ENCODE results near the gene ADIPOQ. TPM values are rescaled to one million over a fixed set of nuclear protein-coding genes. Genes with fewer than 3 reads are reported as not detected.

The ADIPOQ gene
- total and polyA plus RNA-seq, 7 donors: 0.54 to 53.5 (median 1.3) TPM; not detected in 1

GRCh38 chr3:186839874-186840641 is 2.5 kb upstream of the ADIPOQ start:
- TF ChIP-seq EP300 (IDR thresholded peaks at IDR 0.05): no peak
- TF ChIP-seq, protein P1, sequence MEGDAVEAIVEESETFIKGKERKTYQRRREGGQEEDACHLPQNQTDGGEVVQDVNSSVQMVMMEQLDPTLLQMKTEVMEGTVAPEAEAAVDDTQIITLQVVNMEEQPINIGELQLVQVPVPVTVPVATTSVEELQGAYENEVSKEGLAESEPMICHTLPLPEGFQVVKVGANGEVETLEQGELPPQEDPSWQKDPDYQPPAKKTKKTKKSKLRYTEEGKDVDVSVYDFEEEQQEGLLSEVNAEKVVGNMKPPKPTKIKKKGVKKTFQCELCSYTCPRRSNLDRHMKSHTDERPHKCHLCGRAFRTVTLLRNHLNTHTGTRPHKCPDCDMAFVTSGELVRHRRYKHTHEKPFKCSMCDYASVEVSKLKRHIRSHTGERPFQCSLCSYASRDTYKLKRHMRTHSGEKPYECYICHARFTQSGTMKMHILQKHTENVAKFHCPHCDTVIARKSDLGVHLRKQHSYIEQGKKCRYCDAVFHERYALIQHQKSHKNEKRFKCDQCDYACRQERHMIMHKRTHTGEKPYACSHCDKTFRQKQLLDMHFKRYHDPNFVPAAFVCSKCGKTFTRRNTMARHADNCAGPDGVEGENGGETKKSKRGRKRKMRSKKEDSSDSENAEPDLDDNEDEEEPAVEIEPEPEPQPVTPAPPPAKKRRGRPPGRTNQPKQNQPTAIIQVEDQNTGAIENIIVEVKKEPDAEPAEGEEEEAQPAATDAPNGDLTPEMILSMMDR (IDR thresholded peaks at IDR 0.05): no peak
- TF ChIP-seq POLR2AphosphoS5 (IDR thresholded peaks at IDR 0.05): no peak
- TF ChIP-seq POLR2A (IDR thresholded peaks at IDR 0.05): no peak
- DNase-seq: no peak
- intact Hi-C loops (cut with DNase I): no loop called here
- Histone ChIP-seq H3K36me3 (no peaks in the 10 kb centered on the region), H3K4me1 (no peaks in the 10 kb centered on the region), H3K27ac (no peak overlapping the region), H3K9me3 (no peaks in the 10 kb centered on the region), H3K4me3 (no peak overlapping the region), H3K27me3 (peaks cover 0 to 4% (median 0%) of the 10 kb centered on the region in 3 donors)
- 92 to 93% methylated on average over 17 of the region's 17 CpGs for WGBS, 2 donors

DNA sequence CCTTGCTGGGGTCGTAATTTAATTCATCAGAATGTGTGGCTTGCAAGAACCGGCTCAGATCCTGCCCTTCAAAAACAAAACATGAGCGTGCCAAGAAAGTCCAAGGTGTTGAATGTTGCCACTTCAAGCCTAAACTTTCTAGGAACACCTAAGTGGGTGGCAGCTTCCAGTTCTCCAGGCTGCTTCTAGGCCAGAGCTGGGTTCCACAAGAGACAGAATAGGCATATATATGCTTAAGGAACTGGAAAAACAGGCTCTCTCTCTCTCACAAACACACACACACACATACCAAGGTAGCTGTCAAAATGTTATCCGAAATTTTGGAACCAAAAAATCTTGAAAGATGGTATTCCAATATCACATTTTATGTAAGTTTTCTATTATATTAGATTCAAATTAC is 890 bp upstream of the ADIPOQ start:
- Histone ChIP-seq H3K4me1 (no peaks in the 10 kb centered on the region), H3K27ac (no peak overlapping the region), H3K9me3 (no peaks in the 10 kb centered on the region), H3K36me3 (no peaks in the 10 kb centered on the region), H3K27me3 (peaks cover 0 to 15% (median 0%) of the 10 kb centered on the region in 3 donors), H3K4me3 (no peak overlapping the region)
- TF ChIP-seq EP300 (IDR thresholded peaks at IDR 0.05): no peak
- TF ChIP-seq POLR2A (IDR thresholded peaks at IDR 0.05): no peak
- TF ChIP-seq POLR2AphosphoS5 (IDR thresholded peaks at IDR 0.05): no peak
- TF ChIP-seq, protein P1 (IDR thresholded peaks at IDR 0.05): no peak
- intact Hi-C loops (cut with DNase I): no loop called here
- DNase-seq: no peak
- WGBS, 2 donors: 77 to 81% methylated on average over 4 of the region's 4 CpGs

DNA sequence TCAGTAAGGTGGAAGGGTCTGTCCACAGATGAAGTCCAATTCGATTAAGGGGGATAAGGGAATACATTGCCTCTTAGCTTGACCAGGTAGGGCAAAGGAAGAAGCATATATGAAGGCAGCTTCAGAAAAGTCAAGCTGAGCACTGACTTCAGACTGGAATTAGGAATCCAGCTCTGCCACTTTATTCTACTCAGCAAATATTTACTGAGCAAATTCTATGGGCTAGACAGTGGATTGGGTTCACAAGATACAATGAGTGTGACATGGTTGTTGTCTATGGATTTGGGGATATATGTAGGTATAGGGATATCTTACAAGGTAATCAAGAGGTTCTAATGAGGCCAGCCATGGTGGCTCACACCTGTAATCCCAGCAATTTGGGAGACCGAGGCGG is 526 bp downstream of the ADIPOQ start:
- TF ChIP-seq EP300 (IDR thresholded peaks at IDR 0.05) (no peak), POLR2A (IDR thresholded peaks at IDR 0.05) (no peak), POLR2AphosphoS5 (IDR thresholded peaks at IDR 0.05) (no peak)
- TF ChIP-seq, protein P1 (IDR thresholded peaks at IDR 0.05): no peak
- no peak for DNase-seq
- WGBS, 2 donors: 80 to 88% methylated on average over 3 of the region's 3 CpGs
- intact Hi-C loops (cut with DNase I): no loop called here
- Histone ChIP-seq H3K4me1 (no peaks in the 10 kb centered on the region), H3K27ac (no peak overlapping the region), H3K36me3 (no peaks in the 10 kb centered on the region), H3K27me3 (peaks cover 0 to 22% (median 0%) of the 10 kb centered on the region in 3 donors), H3K4me3 (no peak overlapping the region), H3K9me3 (no peaks in the 10 kb centered on the region)

DNA sequence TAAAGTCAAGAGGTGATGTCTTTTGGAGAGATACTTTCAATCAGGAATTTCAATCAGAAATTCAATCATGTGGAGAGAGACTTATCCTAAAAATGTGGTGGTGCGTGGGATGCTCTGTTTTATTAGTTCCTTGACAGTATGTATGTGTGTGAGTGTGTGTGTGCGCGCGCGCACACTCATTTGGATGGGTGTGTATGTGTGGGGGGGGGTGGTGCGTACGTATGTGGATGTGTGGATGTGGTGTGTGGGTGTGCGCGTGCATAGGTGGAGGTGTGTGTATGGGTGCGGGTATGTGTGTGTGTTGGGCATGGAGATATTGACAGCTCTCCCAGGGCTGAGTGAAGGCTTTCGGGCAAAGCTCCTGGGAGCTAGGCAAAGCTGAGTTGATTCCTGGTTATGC is 2.4 kb downstream of the ADIPOQ start:
- Histone ChIP-seq H3K4me3 (no peak overlapping the region), H3K9me3 (no peaks in the 10 kb centered on the region), H3K27me3 (peaks cover 0 to 22% (median 0%) of the 10 kb centered on the region in 3 donors), H3K27ac (no peak overlapping the region), H3K4me1 (no peaks in the 10 kb centered on the region), H3K36me3 (no peaks in the 10 kb centered on the region)
- 82 to 90% methylated on average over 11 of the region's 11 CpGs for WGBS, 2 donors
- TF ChIP-seq, protein P1 (IDR thresholded peaks at IDR 0.05): no peak
- TF ChIP-seq EP300 (IDR thresholded peaks at IDR 0.05) (no peak), POLR2AphosphoS5 (IDR thresholded peaks at IDR 0.05) (no peak), POLR2A (IDR thresholded peaks at IDR 0.05) (no peak)
- no peak for DNase-seq
- intact Hi-C loops (cut with DNase I): no loop called here

Measured in sigmoid colon (tissue), 7 donors.